ENCODE data around the gene ZNF776. TPM values are rescaled to one million over a fixed set of nuclear protein-coding genes. Genes with fewer than 3 reads are reported as not detected.

ZNF776 gene
- total RNA-seq, 4 donors from 2014 or later: 12.1 to 14.9 (median 13.3) TPM

GRCh38 chr19:57757941-57758340, 11.3 kb downstream of the ZNF776 start:
- Histone ChIP-seq H3K27ac (no peak overlapping the region), H3K27me3 (no peaks in the 10 kb centered on the region), H3K36me3 (peaks cover 15 to 99% of the 10 kb centered on the region in 2 donors), H3K4me3 (no peak overlapping the region), H3K9me3 (peaks cover 2 to 98% (median 2%) of the 10 kb centered on the region in 3 donors), H3K4me1 (no peaks in the 10 kb centered on the region)
- 83 to 94% methylated on average over 2 of the region's 2 CpGs for WGBS, 2 donors (ENCODE audit: low coverage in 1 of 2)
- ATAC-seq: no peak
- TF ChIP-seq POLR2A (IDR thresholded peaks at IDR 0.05): no peak
- TF ChIP-seq CTCF (IDR thresholded peaks at IDR 0.05): no peak
- no peak for TF ChIP-seq POLR2AphosphoS5 (IDR thresholded peaks at IDR 0.05)
- TF ChIP-seq EP300 (IDR thresholded peaks at IDR 0.05): no peak

- TF ChIP-seq POLR2A (IDR thresholded peaks at IDR 0.05) (no peak), CTCF (IDR thresholded peaks at IDR 0.05) (no peak), POLR2AphosphoS5 (IDR thresholded peaks at IDR 0.05) (no peak), EP300 (IDR thresholded peaks at IDR 0.05) (no peak)
These were observed 12.5 kb downstream of the ZNF776 start for GRCh38 chr19:57759096-57759495.

DNA sequence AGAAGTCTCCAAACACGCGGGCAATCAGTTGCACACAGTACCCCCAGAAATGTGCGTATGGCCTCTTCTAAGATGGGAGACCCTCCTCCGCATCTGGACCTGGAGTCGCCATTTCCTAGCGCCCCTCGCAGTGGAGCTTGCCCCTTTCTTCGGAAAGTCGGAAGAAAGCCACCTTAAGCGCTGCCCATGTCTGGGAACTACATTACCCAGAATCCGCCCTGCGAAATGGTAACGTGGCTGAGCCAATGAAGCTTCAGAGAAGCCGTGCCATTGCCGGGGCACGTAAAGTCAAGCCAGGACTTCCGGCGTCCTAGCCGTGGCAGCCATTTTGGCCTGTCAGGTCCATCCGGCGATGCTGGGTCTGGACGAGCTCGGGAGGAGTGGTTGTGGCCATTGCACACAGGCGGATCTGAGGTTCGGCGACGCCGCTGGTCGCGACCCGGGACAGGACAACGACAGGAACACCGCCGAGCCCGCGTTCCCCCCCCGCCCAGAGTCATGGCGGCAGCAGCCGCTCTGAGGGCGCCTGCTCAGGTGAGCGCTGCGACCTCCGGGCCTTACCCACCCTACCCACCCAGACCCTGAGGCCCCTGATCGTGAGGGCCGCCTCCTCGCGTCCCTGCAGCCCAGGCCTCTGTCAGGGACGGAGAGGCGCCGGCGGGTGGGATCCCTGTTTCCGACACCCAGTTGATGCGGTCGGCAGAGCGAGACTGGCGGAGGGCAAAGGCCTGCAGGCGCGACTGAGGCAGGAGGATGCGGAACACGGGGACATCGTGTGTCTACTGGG, 22.9 kb downstream of the ZNF776 start, which contains the start of gene ZNF586:
ZNF586 (plus strand) TSS at position 332 of the 787 bp plus-strand sequence; CDS start at position 499, 167 bp downstream.
- 8 to 15% methylated on average over 9 to 28 of the region's 61 CpGs for WGBS, 2 donors (ENCODE audit: low coverage in 1 of 2)

More at GRCh38 chr19:57759096-57759495, 12.5 kb downstream of the ZNF776 start:
- Histone ChIP-seq H3K27me3 (no peaks in the 10 kb centered on the region), H3K4me3 (no peak overlapping the region), H3K27ac (no peak overlapping the region), H3K4me1 (no peaks in the 10 kb centered on the region), H3K9me3 (peaks cover 0 to 96% (median 2%) of the 10 kb centered on the region in 3 donors), H3K36me3 (peaks cover 3 to 99% of the 10 kb centered on the region in 2 donors)
- ATAC-seq: no peak
- 100% methylated on average over 2 of the region's 2 CpGs; no CpG with 5 or more reads in 1 of the 2 donors for WGBS, 2 donors (ENCODE audit: low coverage in 1 of 2)

GRCh38 chr19:57771417-57771816, 24.8 kb downstream of the ZNF776 start:
- Histone ChIP-seq H3K27me3 (no peaks in the 10 kb centered on the region), H3K9me3 (peaks cover 0 to 59% (median 2%) of the 10 kb centered on the region in 3 donors), H3K27ac (no peak overlapping the region), H3K4me3 (no peak overlapping the region), H3K4me1 (peaks cover 0 to 39% (median 3%) of the 10 kb centered on the region in 3 donors), H3K36me3 (peaks cover 0 to 55% of the 10 kb centered on the region in 2 donors)
- no peak for ATAC-seq
- TF ChIP-seq CTCF (IDR thresholded peaks at IDR 0.05): no peak
- TF ChIP-seq EP300 (IDR thresholded peaks at IDR 0.05): no peak
- no peak for TF ChIP-seq POLR2AphosphoS5 (IDR thresholded peaks at IDR 0.05)
- 86 to 96% methylated on average over 1 to 4 of the region's 4 CpGs for WGBS, 2 donors (ENCODE audit: low coverage in 1 of 2)

More for the DNA sequence above, 22.9 kb downstream of the ZNF776 start, which contains the start of gene ZNF586:
- no peaks in the 10 kb centered on the region for H3K27me3 ChIP-seq
- peaks cover 0 to 47% of the 10 kb centered on the region in 2 donors for H3K36me3 ChIP-seq
- H3K9me3 ChIP-seq: peaks cover 0 to 57% (median 2%) of the 10 kb centered on the region in 3 donors
- peak; percentile 98 for ATAC-seq
- peak within 1 kb of the TSS; percentile 60 to 94 for H3K4me3 ChIP-seq
- peaks cover 0 to 39% (median 3%) of the 10 kb centered on the region in 3 donors for H3K4me1 ChIP-seq
- TF ChIP-seq POLR2A (IDR thresholded peaks at IDR 0.05): peak in 1 of 2 donors; percentile 21
- no peak for TF ChIP-seq CTCF (IDR thresholded peaks at IDR 0.05)
- TF ChIP-seq EP300 (IDR thresholded peaks at IDR 0.05): no peak
- TF ChIP-seq POLR2AphosphoS5 (IDR thresholded peaks at IDR 0.05): peak; percentile 55
- peak within 1 kb of the TSS; percentile 31 to 90 (median 86) for H3K27ac ChIP-seq
